DND-41 (cell line): Measurements from ENCODE around the gene PXMP4.

Experiments used
- EZH2 ChIP-seq: IDR thresholded peaks from 3 replicates; pipeline ENCODE4 v1.6.1; 2012; ENCODE audit warnings: borderline replicate concordance, low read depth, mild to moderate bottlenecking, moderate library complexity, low read length, inconsistent platforms; ENCODE audit not compliant: severe bottlenecking
- TF ChIP-seq, protein P1 (sequence below): IDR thresholded peaks from 2 replicates; pipeline ENCODE4 v1.5.1; 2012; ENCODE audit warnings: borderline replicate concordance, low read length, moderate library complexity, mild to moderate bottlenecking; ENCODE audit not compliant: poor library complexity, severe bottlenecking; ENCODE audit errors: extremely low read depth

GRCh38 chr20:33679758-33680485, 40.2 kb downstream of the PXMP4 start:
- TF ChIP-seq, protein P1, sequence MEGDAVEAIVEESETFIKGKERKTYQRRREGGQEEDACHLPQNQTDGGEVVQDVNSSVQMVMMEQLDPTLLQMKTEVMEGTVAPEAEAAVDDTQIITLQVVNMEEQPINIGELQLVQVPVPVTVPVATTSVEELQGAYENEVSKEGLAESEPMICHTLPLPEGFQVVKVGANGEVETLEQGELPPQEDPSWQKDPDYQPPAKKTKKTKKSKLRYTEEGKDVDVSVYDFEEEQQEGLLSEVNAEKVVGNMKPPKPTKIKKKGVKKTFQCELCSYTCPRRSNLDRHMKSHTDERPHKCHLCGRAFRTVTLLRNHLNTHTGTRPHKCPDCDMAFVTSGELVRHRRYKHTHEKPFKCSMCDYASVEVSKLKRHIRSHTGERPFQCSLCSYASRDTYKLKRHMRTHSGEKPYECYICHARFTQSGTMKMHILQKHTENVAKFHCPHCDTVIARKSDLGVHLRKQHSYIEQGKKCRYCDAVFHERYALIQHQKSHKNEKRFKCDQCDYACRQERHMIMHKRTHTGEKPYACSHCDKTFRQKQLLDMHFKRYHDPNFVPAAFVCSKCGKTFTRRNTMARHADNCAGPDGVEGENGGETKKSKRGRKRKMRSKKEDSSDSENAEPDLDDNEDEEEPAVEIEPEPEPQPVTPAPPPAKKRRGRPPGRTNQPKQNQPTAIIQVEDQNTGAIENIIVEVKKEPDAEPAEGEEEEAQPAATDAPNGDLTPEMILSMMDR: no peak
- no peak for TF ChIP-seq EZH2
